ENCODE results near the gene GRAMD1B. TPM values are rescaled to one million over a fixed set of nuclear protein-coding genes. Genes with fewer than 3 reads are reported as not detected.

Gene GRAMD1B
- total RNA-seq, 4 donors from 2014 or later = 2.1 to 7.8 (median 3.2) TPM

DNA sequence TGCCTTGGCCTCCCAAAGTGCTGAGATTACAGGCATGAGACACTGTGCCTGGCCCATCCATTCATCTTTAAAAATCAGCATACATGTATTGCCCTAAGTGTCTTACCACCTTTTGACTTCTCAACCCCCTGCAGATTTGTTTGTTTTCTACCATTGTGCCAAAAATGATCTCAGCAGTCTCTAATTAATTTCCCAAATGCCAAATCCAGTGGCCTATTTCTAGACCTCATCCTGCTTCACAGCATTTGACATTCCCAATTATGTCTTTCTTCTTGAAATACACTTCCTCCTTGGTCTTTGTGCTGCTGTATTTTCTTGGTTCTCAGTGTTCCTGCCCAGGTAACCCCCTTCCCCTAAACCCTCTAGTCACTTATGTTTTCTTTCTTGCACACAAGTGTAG is 46.0 kb upstream of the GRAMD1B start:
- H3K36me3 ChIP-seq = no peaks in the 10 kb centered on the region
- in situ Hi-C loops (cut with MboI; ENCODE audit: low sequenced_read_pairs in 4 of 4) = no loop called here
- intact Hi-C loops (cut with DNase I; ENCODE audit: low total_unique reads) = no loop called here
- H3K27me3 ChIP-seq = no peaks in the 10 kb centered on the region
- DNase-seq = no peak
- no peaks in the 10 kb centered on the region for H3K4me1 ChIP-seq
- no peaks in the 10 kb centered on the region for H3K9me3 ChIP-seq
- no peak for TF ChIP-seq POLR2A (IDR thresholded peaks at IDR 0.05)
- TF ChIP-seq, protein P1, sequence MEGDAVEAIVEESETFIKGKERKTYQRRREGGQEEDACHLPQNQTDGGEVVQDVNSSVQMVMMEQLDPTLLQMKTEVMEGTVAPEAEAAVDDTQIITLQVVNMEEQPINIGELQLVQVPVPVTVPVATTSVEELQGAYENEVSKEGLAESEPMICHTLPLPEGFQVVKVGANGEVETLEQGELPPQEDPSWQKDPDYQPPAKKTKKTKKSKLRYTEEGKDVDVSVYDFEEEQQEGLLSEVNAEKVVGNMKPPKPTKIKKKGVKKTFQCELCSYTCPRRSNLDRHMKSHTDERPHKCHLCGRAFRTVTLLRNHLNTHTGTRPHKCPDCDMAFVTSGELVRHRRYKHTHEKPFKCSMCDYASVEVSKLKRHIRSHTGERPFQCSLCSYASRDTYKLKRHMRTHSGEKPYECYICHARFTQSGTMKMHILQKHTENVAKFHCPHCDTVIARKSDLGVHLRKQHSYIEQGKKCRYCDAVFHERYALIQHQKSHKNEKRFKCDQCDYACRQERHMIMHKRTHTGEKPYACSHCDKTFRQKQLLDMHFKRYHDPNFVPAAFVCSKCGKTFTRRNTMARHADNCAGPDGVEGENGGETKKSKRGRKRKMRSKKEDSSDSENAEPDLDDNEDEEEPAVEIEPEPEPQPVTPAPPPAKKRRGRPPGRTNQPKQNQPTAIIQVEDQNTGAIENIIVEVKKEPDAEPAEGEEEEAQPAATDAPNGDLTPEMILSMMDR (IDR thresholded peaks at IDR 0.05 in 4 of 5, conservative IDR thresholded peaks at IDR 0.05 in 1 of 5) = no peak
- no peak overlapping the region for H3K4me3 ChIP-seq
- no peak overlapping the region for H3K27ac ChIP-seq
- ATAC-seq = no peak

DNA sequence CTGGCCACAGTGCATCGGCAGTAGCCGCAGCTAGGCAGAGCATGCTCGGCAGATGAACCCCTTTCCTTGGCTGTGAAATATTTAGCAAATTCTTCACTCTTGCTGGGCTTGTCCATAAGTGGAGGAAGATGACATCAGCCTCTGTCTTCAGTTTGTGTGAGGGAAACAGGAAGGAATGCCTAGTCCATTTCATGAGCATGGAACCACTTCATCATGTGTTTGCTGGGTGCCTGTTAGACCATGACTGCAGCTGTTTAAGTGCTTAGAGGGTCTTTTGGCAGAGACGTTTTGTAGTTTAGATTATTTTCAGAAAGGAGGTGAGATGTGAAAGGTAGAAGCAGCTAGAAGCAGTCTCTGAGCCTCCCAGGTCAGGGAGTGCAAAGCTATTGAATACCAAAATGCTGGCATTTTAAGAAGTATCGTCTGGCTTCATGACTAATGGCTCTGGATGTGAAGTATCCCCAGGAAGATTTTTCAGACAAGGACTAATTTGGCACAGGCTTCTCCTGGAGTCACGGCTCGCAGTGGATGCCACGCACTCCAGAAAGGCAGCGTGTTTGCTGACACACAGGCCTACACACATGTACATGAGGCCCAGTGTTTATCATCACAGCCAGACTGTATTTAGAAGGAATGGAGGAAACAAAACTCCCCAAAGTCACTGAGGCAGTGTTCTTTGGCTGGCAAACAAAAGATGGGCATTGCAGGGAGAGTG is 43.1 kb upstream of the GRAMD1B start:
- Histone ChIP-seq H3K27ac (no peak overlapping the region), H3K4me1 (no peaks in the 10 kb centered on the region), H3K27me3 (no peaks in the 10 kb centered on the region), H3K36me3 (no peaks in the 10 kb centered on the region), H3K4me3 (no peak overlapping the region), H3K9me3 (no peaks in the 10 kb centered on the region)
- intact Hi-C loops (cut with DNase I; ENCODE audit: low total_unique reads) (no loop called here), in situ Hi-C loops (cut with MboI; ENCODE audit: low sequenced_read_pairs in 4 of 4) (no loop called here)
- DNase-seq = no peak
- TF ChIP-seq, protein P1 (IDR thresholded peaks at IDR 0.05 in 4 of 5, conservative IDR thresholded peaks at IDR 0.05 in 1 of 5) = no peak
- TF ChIP-seq POLR2A (IDR thresholded peaks at IDR 0.05) = no peak
- no peak for ATAC-seq

GRCh38 chr11:123388640-123389039 is 41.4 kb upstream of the GRAMD1B start:
- intact Hi-C loops (cut with DNase I; ENCODE audit: low total_unique reads) = no loop called here
- in situ Hi-C loops (cut with MboI; ENCODE audit: low sequenced_read_pairs in 4 of 4) = no loop called here
- Histone ChIP-seq H3K27ac (no peak overlapping the region), H3K27me3 (no peaks in the 10 kb centered on the region), H3K9me3 (no peaks in the 10 kb centered on the region), H3K4me1 (no peaks in the 10 kb centered on the region), H3K36me3 (no peaks in the 10 kb centered on the region), H3K4me3 (no peak overlapping the region)
- ATAC-seq (no peak), DNase-seq (no peak)
- TF ChIP-seq POLR2A (IDR thresholded peaks at IDR 0.05) = no peak
- TF ChIP-seq, protein P1 (IDR thresholded peaks at IDR 0.05 in 4 of 5, conservative IDR thresholded peaks at IDR 0.05 in 1 of 5) = no peak

DNA sequence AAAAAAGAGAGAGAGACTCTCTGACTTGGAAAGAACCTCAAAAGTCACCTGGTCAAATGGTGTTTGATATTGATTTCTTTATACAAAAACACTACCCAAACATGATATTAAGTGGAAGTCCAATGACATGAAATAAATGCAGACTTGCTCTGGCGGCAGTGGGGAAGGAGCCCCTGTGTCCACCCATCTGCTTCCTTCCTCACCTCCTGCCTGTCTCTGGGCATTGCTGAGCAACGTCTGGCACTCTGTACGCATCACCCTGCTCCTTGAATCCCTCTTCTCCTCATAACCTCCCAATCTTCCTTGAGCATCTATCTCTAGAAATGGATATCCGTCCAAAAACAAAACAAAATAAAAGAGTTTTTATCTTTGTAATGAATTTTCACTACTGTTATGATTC is 39.9 kb upstream of the GRAMD1B start:
- intact Hi-C loops (cut with DNase I; ENCODE audit: low total_unique reads) (no loop called here), in situ Hi-C loops (cut with MboI; ENCODE audit: low sequenced_read_pairs in 4 of 4) (no loop called here)

More for the DNA sequence above, 39.9 kb upstream of the GRAMD1B start:
- no peaks in the 10 kb centered on the region for H3K36me3 ChIP-seq
- no peak for ATAC-seq
- no peak for DNase-seq
- H3K27me3 ChIP-seq = no peaks in the 10 kb centered on the region
- H3K4me3 ChIP-seq = no peak overlapping the region
- no peak overlapping the region for H3K27ac ChIP-seq
- no peak for TF ChIP-seq POLR2A (IDR thresholded peaks at IDR 0.05)
- TF ChIP-seq, protein P1 (IDR thresholded peaks at IDR 0.05 in 4 of 5, conservative IDR thresholded peaks at IDR 0.05 in 1 of 5) = no peak
- no peaks in the 10 kb centered on the region for H3K9me3 ChIP-seq
- no peaks in the 10 kb centered on the region for H3K4me1 ChIP-seq

Data from gastrocnemius medialis (tissue), 4 donors.